Measurements from ENCODE around the gene MAP2K6.

MAP2K6 gene

DNA sequence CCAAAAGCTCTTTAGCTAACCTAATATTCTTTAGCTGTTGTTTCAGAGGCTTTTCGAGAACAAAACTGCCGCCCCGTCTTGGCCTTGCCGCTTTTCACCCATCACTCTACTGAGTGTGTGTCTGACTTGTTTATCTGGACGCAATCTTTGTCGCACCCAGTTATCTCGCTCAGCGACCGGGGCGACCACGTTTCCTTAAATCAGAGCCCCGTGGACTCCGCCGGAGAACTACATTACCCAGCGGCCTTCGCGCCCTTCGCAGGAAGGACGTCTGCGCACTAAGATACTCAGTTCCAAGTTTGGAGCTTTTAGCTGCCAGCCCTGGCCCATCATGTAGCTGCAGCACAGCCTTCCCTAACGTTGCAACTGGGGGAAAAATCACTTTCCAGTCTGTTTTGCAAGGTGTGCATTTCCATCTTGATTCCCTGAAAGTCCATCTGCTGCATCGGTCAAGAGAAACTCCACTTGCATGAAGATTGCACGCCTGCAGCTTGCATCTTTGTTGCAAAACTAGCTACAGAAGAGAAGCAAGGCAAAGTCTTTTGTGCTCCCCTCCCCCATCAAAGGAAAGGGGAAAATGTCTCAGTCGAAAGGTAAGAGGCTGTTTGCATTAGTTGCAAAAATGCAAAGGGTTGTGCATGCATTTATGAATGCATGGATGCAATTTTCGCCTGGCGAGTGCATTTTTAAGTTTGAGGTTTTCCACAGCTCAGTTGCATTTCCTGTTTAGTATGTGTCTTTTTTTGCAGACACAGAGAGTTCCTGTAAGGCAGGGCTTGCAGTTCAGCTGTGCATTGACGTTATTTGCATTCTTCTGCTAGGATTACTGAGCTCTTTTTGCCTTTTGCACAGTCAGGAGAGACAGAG lies at the start of gene MAP2K6:
MAP2K6 (plus strand) TSS at position 290 of the 867 bp plus-strand sequence; CDS start at position 578, 288 bp downstream.
- peak; percentile 72 for DNase-seq

DNA sequence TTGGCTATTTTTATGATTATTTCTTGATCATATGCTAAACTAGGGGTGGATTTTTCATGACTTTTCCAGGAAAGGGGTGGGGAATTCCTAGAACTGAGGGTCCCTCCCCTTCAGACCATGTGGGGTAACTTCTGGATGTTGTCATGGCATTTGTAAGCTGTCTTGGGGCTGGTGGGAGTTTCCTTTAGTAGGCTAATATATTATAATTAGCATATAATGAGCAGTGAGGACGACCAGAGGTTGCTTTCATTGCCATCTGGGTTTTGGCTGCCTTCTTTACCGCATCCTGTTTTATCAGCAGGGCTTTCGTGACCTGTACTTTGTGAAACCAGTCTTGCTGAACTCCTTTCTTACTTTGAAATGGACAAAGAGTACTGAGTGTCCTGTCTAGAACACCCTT lies 47.2 kb upstream of the MAP2K6 start:
- DNase-seq, result peak; percentile 19

DNA sequence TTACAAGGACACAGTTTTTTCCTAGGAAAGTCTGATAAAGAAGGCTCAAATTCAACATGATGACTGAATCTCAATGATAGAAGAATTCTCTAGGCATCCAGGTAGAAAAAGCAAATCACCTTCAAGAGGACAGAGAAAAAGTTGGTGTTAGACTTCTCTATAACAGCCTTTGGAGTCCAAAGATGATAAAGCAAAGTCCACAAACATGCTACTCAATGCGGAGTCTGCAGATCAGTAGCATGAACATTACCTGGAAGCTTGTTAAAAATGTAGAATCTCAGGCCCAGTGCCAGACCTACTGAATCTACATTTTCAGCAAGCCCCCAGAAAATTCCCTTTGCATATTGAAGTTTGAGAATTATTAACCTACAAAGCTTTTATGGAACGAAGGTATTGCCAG lies 41.4 kb upstream of the MAP2K6 start:
- no peak for DNase-seq

DNA sequence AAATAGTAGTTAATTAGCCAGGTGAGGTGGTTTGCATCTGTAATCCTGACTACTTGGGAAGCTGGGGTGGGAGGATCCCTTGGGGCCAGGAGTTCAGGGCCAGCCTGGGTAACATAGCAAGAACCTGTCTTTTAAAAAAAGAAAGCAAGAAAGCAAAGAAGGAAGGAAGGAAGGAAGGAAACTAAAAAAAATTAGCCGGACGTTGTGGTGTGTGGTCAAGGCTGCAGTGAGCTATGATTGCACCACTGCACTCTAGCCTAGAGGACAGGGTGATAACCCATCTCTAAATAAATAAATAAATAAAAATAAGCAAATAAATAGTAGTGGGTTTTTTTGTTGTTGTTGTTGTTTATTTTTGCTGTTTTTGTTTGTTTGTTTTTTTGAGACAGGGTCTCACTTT lies 39.3 kb upstream of the MAP2K6 start:
- peak; percentile 14 for DNase-seq

DNA sequence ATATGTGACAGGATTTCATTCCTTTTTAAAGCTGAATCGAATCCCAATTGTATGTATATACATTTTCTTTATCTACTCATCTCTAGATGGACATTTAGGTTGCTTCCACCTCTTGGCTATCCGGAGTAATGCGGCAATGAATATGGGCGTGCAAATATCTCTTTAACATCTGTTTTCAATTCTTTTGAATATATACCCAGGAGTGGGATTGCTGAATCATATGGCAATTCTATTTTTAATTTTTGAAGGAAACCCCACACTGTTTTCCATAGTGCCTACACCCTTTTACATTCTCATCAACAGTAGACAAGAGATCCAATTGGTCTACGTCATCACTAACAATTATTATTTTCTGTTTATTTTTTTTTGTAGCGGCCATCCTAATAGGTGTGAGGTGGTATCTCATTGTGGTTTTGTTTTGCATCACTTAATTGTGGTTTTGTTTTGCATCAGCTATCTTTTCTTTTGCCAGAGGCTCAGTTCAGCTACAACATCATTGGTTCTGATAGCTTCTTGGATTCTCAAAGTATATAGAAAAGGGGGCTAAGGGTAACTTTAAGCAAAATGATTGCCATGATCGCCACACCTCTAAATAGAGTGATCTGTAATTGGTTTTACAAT lies 25.6 kb upstream of the MAP2K6 start:
- no peak for DNase-seq

DNA sequence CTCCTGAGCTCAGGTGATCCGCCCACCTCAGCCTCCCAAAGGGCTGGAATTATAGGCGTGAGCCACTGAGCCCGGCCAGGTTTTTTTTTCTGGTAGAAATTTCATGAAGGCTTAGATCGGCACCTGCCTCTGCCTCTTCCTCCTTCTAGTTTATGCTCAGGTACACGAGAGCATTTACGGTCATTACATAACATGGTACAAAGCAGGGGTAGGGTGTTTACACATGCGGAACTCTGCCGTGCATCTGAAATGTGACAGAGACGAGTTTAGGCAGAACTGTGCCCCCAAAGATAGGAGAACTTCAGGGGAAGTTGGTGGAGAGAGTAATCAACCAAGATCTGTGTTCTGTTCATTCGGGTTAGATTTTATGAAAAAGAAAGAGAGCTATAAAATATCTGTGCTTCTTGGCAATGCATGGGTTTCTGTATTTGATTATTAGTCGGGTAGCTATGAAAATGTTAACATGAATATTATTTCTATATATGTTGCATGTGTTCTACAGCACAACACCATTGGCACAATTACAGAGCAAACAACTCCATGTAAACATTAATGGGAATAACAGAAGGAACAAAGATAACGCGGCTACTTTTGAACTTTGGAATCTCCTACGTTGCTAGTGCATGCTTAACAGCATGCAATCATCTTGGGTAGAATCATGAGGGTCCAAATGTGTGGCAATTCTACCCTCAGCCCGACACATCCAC lies 23.5 kb upstream of the MAP2K6 start:
- no peak for DNase-seq

DNA sequence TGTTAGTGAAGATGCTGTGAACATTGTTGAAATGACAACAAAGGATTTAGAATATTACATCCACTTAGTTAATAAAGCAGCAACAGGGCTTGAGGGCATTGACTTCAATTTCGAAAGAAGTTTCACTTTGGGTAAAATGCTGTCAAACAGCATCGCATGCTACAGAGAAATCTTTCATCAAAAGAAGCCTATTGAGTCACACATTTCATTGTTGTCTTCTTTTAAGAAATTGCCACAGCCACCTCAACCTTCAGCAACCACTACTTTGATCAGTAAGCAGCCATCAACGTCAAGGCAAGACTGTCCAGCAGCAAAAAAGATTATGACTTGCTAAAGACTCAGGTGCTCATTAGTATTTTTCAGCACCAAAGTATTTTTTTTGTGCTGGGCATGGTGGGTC lies 13.2 kb upstream of the MAP2K6 start:
- DNase-seq, result no peak

DNA sequence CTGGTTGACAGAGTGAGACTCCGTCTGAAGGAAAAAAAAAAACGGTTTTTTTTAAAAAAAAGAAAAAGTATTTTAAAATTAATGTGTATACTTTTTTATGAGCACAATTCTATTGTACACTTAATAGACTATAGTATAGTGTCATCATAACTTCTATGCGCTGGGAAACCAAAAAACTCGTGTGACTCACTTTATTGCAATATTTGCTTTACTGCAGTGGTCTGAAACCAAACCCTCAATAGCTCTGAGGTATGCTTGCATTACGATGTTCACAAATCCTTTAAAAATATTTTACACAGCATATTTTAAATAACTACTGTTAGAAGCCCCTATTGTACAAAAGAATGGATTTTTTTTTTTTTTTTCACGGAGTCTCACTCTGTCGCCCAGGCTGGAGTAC lies 12.4 kb upstream of the MAP2K6 start:
- DNase-seq, result no peak

DNA sequence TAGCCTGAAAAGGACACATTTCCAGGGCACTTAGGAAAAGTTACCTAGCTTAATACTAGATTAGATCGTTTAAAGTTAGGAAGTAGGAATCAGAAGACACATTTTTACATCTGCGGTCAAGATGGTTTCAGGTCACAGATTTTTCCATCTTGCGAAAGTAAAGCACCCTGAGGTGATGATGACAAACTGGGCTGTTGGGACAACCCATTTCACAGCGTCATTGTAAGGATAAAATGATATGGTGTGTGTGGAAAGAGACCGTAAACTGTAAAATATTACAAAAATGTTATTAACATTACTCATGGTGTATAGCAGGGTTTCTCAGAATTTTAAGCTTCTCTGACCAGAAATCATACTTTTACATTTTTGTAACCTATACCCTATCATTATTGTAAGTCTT lies 10.1 kb upstream of the MAP2K6 start:
- no peak for DNase-seq

DNA sequence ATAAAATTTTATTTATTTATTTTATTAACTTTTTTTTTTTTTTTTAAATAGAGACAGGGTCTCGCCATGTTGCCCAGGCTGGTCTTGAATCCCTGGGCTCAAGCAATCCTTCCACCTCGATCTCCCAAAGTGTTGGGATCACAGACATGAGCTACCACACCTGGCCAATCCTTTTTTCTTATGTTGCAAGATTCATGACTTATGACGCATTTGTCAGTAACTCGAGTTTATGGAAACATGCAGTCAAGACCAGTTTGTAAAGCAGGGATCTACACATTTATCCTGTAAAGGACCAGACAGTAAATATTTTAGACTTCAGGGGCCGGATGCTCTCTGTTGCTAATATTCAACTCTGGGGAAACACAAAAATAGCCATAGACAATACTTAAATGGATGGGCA lies 9.4 kb upstream of the MAP2K6 start:
- no peak for DNase-seq

DNA sequence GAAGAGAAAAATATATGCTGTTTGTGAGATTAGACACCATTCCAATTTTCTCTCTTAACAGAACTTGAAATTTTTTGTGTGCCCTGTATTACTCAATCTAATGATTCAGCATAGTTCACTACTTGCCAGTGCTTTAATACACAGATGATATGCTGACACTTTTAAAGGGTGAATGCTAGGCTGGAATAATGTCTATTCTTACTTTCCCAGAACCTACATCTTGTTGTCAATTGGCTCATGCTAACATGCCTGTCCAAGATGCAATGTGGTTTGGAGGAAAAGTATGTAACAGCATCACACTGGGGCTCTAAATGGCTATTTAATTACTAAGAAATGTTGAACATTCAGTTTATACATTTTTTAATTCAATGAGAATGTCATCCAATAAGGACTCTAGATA lies 7.6 kb upstream of the MAP2K6 start:
- no peak for DNase-seq

DNA sequence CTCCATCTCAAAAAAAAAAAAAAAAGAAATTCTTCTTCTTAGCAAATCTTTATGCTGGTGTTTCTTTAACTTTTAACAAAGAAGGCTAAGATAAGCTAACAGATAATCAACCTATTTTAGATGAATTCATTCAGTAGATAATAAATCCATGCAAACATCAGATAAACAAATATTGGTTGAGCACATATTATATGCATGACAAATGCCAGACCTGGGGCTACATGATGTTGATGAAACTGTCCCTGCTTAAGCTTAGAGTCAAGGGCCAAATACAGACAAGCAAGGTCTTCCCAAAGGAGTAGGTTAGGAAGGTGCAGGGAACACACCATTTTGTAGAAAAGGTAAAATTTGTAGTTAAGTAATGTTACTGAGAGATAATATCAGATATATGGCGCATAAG lies 6.7 kb upstream of the MAP2K6 start:
- DNase-seq, result no peak

DNA sequence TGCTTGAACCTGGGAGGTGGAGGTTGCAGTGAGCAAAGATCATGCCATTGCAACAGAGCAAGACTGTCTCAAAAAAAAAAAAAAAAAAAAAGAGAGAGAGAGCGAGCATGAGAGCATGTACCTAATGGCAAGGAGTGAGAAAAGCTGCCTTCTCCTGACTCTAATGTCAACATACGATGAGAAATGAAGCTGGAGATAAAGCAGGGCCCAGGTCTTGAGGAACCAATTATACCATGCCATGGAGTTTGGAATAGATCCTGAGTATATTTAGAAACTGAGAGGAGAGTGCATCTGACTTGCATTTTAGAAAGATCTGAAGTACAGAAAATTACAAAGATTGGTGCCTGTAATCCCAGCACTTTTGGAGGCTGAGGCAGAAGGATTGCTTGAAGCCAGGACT lies 3.8 kb upstream of the MAP2K6 start:
- no peak for DNase-seq

DNA sequence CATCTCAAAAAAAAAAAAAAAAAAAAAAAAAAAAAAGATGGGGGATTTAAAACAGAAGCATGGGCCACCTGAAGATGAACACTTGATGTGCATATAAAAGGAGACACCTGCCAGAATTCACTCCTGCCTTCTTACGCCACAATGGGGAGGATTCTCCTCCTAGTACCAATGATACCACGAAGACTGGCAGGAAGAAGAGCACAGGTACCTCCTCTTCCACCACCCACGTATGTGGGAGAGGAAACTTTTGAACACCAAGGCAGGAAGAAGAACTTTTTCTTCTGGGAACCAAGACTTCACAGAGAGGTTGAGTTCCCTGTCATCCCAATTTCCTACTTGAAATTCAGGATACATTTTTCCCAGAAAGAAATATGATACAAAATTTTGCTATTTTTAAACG lies 2.7 kb upstream of the MAP2K6 start:
- DNase-seq, result no peak

DNA sequence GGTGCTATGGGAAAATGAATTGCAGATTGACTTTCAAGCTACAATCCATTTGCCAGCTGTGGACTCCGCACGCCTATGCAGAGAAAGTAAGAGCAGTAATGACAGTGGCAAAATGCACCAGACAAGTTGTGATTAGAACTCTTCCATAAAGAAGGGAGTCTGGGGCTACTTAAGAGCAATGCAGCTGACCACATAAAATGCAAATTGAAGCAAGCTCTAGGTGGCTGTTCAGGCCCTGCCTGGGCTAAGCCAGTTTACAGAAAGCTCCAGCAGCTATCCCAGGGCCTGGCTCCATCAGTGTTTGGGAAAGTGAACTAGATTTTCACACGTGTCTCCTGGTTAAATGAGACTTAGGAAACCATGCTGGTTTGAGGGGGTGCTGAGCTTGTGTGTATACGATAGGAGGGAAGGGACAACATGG lies 2.2 kb upstream of the MAP2K6 start:
- no peak for DNase-seq

DNA sequence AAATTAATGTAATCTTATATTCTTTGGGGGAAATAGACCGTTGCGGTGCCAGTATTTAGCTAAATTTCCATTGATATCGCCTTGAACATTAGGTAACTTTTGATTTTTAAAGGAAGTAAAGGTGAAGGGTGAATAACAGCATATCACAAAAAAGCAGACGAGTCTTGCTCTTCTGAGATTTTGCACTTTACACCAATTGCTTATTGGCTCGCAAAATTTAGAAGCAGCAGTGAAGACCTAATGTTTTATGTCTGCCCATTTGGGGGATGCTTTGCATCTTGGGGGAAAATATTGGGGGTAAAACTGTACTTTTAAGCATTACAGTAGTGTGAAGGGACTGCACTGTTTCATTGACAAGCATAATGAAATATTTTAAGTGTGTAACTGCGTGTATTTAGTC lies 934 bp downstream of the MAP2K6 start:
- no peak for DNase-seq

DNA sequence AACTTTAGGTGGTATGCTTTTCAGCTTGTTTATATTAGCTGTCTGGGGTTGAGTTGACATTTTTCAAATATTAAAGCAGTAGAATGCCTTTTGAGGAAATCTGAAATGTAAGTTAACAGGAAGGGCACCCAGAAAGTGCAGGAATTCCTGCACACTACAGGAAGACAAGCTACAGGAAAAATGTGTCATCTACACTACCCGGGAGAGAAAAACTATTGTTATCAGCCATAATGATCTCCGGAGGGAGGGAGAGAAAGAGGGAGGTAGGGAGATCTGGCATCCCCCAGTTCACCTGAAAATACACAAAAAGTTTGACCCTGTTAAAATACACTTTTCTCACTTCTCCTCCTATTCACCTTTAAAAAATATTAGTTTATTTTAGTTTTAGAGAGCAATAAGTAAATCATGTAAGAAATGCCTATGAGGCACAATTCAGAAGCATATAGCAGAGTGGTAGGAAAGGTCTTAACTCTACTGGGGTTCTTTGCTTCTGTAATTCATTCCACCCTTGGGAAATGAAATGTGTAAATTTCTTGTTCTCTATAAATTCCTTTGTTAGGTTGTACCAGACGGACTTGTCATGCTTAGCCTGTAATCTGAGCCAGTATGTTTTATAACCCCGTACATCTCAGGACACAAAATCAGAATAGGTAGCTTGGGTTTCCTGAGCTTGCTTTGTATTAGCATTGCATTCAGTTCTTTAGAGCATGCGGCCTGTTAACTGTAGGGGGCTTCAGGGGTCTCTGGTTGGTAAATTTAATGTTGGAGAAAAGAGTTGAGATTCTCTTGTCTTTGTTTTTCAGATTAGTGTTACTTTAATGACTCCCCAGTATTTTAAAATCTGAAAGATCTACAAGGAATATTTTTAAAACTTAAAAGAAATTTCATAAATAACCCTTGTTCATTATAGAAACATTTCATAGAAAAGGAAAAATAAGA lies 3.3 kb downstream of the MAP2K6 start:
- DNase-seq, result no peak

DNA sequence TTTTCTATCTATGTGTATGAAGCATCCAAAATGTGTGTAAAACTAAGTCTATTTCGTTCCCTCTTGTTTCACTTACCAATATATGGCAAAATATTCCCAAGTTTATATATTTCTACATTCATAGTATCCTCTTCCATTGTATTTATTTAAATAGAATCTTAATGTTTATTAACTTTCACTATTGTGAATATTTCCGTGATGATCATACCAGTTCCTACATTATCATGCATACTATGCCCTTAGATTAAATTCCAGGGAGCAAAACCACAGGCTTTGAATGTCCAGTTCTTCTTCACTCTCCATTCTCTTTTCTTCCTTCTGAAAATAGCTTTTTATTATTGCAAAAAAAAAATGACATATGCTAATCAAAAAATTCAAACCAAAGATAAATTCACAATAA lies 4.0 kb downstream of the MAP2K6 start:
- DNase-seq, result no peak

DNA sequence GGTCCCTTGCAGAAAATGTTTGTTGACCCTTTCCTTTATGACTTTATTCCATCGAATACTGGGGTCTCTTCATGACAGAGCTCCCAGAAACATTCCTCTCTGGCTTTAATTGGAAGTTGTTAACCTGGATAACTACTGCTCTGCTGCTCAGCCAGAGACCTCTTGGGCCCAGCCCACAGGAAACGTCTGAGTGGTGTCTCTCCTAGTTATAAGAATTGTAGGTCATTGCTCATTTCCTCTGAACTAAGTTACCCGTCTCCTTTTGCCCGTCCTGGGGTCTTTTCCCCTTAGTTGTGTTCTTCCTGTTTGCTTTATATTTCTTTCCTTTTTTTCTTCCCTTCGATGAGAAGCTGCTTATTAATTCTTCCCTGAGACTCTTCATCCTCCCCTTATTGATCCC lies 9.0 kb downstream of the MAP2K6 start:
- DNase-seq, result no peak

DNA sequence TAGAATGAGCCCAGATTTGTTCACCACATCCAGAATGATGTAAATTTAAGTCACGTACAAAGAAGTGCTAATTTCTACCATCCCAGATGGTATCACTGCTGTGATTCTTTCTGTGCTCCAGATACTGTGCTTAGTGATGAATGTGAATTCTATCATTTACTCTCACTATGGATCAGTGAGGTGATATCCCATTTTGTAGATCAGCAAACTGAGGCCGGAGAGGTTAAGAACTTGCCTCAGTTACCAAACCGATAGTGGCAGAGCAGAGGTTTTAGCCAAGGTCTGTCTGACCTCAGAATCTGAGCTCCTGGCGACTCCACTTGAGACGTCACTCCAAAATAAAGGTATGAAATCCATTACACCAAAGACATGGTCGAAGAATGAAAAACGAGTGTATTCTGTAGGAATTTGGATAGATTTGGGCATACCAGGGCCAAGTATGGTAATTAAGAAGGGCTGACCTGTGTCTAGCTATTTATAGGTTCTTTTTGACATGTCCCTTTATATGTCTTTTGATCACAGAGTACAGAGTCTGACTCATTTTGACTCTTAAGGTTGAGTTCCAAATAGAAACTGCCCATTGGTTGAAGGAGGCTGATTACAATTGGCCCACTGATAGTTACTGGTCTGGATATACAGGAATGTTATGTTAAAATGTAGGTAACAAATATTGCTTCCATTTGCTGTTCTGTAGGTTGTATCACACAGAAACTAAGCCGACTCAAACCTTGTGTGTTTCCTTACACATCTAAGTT lies 10.0 kb downstream of the MAP2K6 start:
- DNase-seq, result no peak

DNA sequence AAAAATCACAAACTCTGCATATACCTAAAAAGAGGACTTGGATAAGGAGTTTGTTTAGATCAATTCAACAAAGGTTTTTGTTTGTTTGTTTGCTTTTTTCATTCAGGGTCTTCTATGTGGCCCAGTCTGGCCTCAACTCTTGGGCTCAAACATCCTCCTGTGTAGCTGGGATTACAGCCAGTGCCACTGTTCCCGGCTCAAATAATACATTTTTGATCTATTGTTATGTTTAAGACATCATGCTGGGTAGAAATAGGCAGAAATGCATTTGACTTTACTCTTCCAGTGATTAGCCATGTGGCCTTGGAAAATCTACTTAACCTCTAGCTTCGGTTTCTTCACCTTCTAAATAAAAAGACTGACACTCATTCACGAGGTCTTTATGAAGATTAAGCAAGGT lies 11.5 kb downstream of the MAP2K6 start:
- no peak for DNase-seq
